GM12878 (cell line): Measurements from ENCODE around the gene GORASP2.

Experiments
- BACH1 ChIP-seq: fragments of 450-650 bp; IDR thresholded peaks from 2 replicates; pipeline ENCODE4 v1.6.1; 2017; ENCODE audit warnings: mild to moderate bottlenecking, borderline replicate concordance
- BHLHE40 ChIP-seq, 2 experiments: fragments of 450-650 bp in 1 of 2; IDR thresholded peaks; 2 replicates each; pipeline ENCODE4 v1.6.1; 2011 to 2017; ENCODE audit warnings: low read depth in 2 of 2, borderline replicate concordance in 1 of 2, improper control_type of control experiment in 1 of 2, low read length in 1 of 2, mild to moderate bottlenecking in 1 of 2
- CREM ChIP-seq: IDR thresholded peaks from 2 replicates; pipeline ENCODE4 v1.6.1; 2014; ENCODE audit warnings: antibody characterized with exemption, low read depth
- EZH2 ChIP-seq: IDR thresholded peaks from 2 replicates; pipeline ENCODE4 v1.6.1; 2012; ENCODE audit warnings: low read depth, mild to moderate bottlenecking, control low read depth, inconsistent platforms, low read length, borderline replicate concordance; ENCODE audit not compliant: control insufficient read depth
- FOXM1 ChIP-seq: IDR thresholded peaks from 2 replicates; pipeline ENCODE4 v1.6.1; 2012; ENCODE audit warnings: low read depth, mild to moderate bottlenecking, inconsistent platforms, low read length, moderate library complexity
- IRF4 ChIP-seq: IDR thresholded peaks from 2 replicates; pipeline ENCODE4 v1.6.1; 2011; ENCODE audit warnings: low read depth, low read length
- SREBF2 ChIP-seq: IDR thresholded peaks from 2 replicates; pipeline ENCODE4 v1.6.1; 2012; ENCODE audit warnings: mild to moderate bottlenecking, low read length
- ZNF24 ChIP-seq: fragments of 450-650 bp; IDR thresholded peaks from 2 replicates; pipeline ENCODE4 v1.6.1; 2017; ENCODE audit warnings: antibody characterized with exemption, mild to moderate bottlenecking
- TF ChIP-seq, protein P1 (sequence below), 3 experiments: IDR thresholded peaks in 2 of 3; conservative IDR thresholded peaks in 1 of 3; 2 replicates each; pipeline ENCODE4 v1.5.1; 2011; ENCODE audit warnings: low read depth in 3 of 3, low read length in 3 of 3, mild to moderate bottlenecking in 3 of 3, control low read depth in 2 of 3, moderate library complexity in 2 of 3, inconsistent platforms in 1 of 3, mixed read lengths in 1 of 3; ENCODE audit not compliant: control insufficient read depth in 2 of 3, insufficient read depth in 1 of 3; ENCODE audit errors: extremely low read depth in 1 of 3
- TF ChIP-seq, protein P2 (sequence below): fragments of 150-350 bp; IDR thresholded peaks from 2 replicates; pipeline ENCODE4 v1.6.1; 2016; ENCODE audit warnings: low read depth, low read length
- TF ChIP-seq, protein P3 (sequence below): IDR thresholded peaks from 2 replicates; pipeline ENCODE4 v1.6.1; 2012; ENCODE audit warnings: low read depth, low read length, improper control_type of control experiment
- TF ChIP-seq, protein P4 (sequence below): IDR thresholded peaks from 2 replicates; pipeline ENCODE4 v1.6.1; 2011; ENCODE audit warnings: low read depth, mild to moderate bottlenecking, low read length, moderate library complexity, borderline replicate concordance; ENCODE audit errors: extremely low read depth

DNA sequence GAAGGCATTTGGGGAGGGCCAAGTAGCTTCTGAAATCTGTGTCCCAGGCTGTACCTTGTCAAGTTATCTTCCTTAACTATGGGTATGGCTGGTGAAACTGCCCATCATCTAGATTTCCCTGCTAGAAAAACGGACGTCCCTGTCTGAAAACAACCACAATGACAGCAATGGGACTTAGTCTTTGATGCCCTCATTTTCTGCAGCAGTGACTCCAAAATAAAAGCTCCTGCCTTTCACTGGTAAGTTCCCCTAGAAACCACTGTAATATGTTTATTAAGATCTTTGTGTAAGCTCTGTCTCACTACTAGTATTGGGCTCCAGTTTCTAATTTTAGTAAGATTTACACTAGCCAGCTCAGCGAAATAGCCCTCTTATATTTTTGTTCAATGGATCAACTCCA lies 47.2 kb upstream of the GORASP2 start:
- TF ChIP-seq, protein P1, sequence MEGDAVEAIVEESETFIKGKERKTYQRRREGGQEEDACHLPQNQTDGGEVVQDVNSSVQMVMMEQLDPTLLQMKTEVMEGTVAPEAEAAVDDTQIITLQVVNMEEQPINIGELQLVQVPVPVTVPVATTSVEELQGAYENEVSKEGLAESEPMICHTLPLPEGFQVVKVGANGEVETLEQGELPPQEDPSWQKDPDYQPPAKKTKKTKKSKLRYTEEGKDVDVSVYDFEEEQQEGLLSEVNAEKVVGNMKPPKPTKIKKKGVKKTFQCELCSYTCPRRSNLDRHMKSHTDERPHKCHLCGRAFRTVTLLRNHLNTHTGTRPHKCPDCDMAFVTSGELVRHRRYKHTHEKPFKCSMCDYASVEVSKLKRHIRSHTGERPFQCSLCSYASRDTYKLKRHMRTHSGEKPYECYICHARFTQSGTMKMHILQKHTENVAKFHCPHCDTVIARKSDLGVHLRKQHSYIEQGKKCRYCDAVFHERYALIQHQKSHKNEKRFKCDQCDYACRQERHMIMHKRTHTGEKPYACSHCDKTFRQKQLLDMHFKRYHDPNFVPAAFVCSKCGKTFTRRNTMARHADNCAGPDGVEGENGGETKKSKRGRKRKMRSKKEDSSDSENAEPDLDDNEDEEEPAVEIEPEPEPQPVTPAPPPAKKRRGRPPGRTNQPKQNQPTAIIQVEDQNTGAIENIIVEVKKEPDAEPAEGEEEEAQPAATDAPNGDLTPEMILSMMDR (IDR thresholded peaks at IDR 0.05 in 2 of 3, conservative IDR thresholded peaks at IDR 0.05 in 1 of 3; ENCODE audit: control insufficient read depth in 2 of 3, extremely low read depth in 1 of 3, insufficient read depth in 1 of 3, low read depth in 3 of 3, low read length in 3 of 3), result no peak
- TF ChIP-seq, protein P2, sequence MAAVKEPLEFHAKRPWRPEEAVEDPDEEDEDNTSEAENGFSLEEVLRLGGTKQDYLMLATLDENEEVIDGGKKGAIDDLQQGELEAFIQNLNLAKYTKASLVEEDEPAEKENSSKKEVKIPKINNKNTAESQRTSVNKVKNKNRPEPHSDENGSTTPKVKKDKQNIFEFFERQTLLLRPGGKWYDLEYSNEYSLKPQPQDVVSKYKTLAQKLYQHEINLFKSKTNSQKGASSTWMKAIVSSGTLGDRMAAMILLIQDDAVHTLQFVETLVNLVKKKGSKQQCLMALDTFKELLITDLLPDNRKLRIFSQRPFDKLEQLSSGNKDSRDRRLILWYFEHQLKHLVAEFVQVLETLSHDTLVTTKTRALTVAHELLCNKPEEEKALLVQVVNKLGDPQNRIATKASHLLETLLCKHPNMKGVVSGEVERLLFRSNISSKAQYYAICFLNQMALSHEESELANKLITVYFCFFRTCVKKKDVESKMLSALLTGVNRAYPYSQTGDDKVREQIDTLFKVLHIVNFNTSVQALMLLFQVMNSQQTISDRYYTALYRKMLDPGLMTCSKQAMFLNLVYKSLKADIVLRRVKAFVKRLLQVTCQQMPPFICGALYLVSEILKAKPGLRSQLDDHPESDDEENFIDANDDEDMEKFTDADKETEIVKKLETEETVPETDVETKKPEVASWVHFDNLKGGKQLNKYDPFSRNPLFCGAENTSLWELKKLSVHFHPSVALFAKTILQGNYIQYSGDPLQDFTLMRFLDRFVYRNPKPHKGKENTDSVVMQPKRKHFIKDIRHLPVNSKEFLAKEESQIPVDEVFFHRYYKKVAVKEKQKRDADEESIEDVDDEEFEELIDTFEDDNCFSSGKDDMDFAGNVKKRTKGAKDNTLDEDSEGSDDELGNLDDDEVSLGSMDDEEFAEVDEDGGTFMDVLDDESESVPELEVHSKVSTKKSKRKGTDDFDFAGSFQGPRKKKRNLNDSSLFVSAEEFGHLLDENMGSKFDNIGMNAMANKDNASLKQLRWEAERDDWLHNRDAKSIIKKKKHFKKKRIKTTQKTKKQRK, result no peak
- TF ChIP-seq EZH2, result no peak
- no peak for TF ChIP-seq BACH1
- TF ChIP-seq CREM, result no peak
- no peak for TF ChIP-seq BHLHE40 (IDR thresholded peaks at IDR 0.05; ENCODE audit: borderline replicate concordance in 1 of 2, low read depth in 2 of 2, low read length in 1 of 2)
- TF ChIP-seq, protein P3, sequence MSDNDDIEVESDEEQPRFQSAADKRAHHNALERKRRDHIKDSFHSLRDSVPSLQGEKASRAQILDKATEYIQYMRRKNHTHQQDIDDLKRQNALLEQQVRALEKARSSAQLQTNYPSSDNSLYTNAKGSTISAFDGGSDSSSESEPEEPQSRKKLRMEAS, result no peak
- no peak for TF ChIP-seq FOXM1
- no peak for TF ChIP-seq ZNF24
- no peak for TF ChIP-seq IRF4
- no peak for TF ChIP-seq SREBF2
- TF ChIP-seq, protein P4, sequence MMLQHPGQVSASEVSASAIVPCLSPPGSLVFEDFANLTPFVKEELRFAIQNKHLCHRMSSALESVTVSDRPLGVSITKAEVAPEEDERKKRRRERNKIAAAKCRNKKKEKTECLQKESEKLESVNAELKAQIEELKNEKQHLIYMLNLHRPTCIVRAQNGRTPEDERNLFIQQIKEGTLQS, result no peak
